Measurements from ENCODE around the gene HAPLN1. TPM values are rescaled to one million over a fixed set of nuclear protein-coding genes. Genes with fewer than 3 reads are reported as not detected.

HAPLN1 gene
- polyA plus RNA-seq, 2 donors, result 0.02 to 0.04 TPM

- 70 to 75% methylated on average over 2 of the region's 2 CpGs for WGBS, 2 donors
- Histone ChIP-seq H3K27me3 (ENCODE audit: control insufficient read depth in 1 of 2, insufficient read depth in 2 of 2, low read length in 2 of 2) (no peaks in the 10 kb centered on the region), H3K4me3 (ENCODE audit: low read depth in 1 of 2, low read length in 2 of 2) (no peak overlapping the region), H3K27ac (ENCODE audit: low read depth in 2 of 2, low read length in 1 of 2) (no peak overlapping the region), H3K9me3 (ENCODE audit: control insufficient read depth in 2 of 2, insufficient read depth in 1 of 2, low read depth in 1 of 2, low read length in 1 of 2) (no peaks in the 10 kb centered on the region), H3K4me1 (ENCODE audit: control insufficient read depth in 2 of 2, insufficient read depth in 2 of 2, low read length in 1 of 2) (no peaks in the 10 kb centered on the region), H3K36me3 (ENCODE audit: control insufficient read depth in 2 of 2, insufficient read depth in 2 of 2, low read length in 1 of 2) (no peaks in the 10 kb centered on the region)
These were observed 92.3 kb downstream of the HAPLN1 start for GRCh38 chr5:83628360-83628759.

- Histone ChIP-seq H3K4me1 (ENCODE audit: control insufficient read depth in 2 of 2, insufficient read depth in 2 of 2, low read length in 1 of 2) (no peaks in the 10 kb centered on the region), H3K27ac (ENCODE audit: low read depth in 2 of 2, low read length in 1 of 2) (no peak overlapping the region)
These were observed 105.8 kb downstream of the HAPLN1 start for GRCh38 chr5:83614841-83615240.

GRCh38 chr5:83608122-83608521 lies 112.5 kb downstream of the HAPLN1 start:
- WGBS, 2 donors, result 12 to 13% methylated on average over 3 of the region's 3 CpGs

More at GRCh38 chr5:83614841-83615240, 105.8 kb downstream of the HAPLN1 start:
- no peaks in the 10 kb centered on the region for H3K36me3 ChIP-seq (ENCODE audit: control insufficient read depth in 2 of 2, insufficient read depth in 2 of 2, low read length in 1 of 2)
- no peak overlapping the region for H3K4me3 ChIP-seq (ENCODE audit: low read depth in 1 of 2, low read length in 2 of 2)
- H3K27me3 ChIP-seq (ENCODE audit: control insufficient read depth in 1 of 2, insufficient read depth in 2 of 2, low read length in 2 of 2), result no peaks in the 10 kb centered on the region
- H3K9me3 ChIP-seq (ENCODE audit: control insufficient read depth in 2 of 2, insufficient read depth in 1 of 2, low read depth in 1 of 2, low read length in 1 of 2), result no peaks in the 10 kb centered on the region

GRCh38 chr5:83595217-83595616 lies 125.4 kb downstream of the HAPLN1 start:
- WGBS, 2 donors, result 97% methylated on average over 3 of the region's 3 CpGs
- no peaks in the 10 kb centered on the region for H3K4me1 ChIP-seq (ENCODE audit: control insufficient read depth in 2 of 2, insufficient read depth in 2 of 2, low read length in 1 of 2)
- no peak overlapping the region for H3K27ac ChIP-seq (ENCODE audit: low read depth in 2 of 2, low read length in 1 of 2)
- no peaks in the 10 kb centered on the region for H3K27me3 ChIP-seq (ENCODE audit: control insufficient read depth in 1 of 2, insufficient read depth in 2 of 2, low read length in 2 of 2)
- no peaks in the 10 kb centered on the region for H3K36me3 ChIP-seq (ENCODE audit: control insufficient read depth in 2 of 2, insufficient read depth in 2 of 2, low read length in 1 of 2)
- H3K4me3 ChIP-seq (ENCODE audit: low read depth in 1 of 2, low read length in 2 of 2), result no peak overlapping the region
- H3K9me3 ChIP-seq (ENCODE audit: control insufficient read depth in 2 of 2, insufficient read depth in 1 of 2, low read depth in 1 of 2, low read length in 1 of 2), result no peaks in the 10 kb centered on the region

More at GRCh38 chr5:83608122-83608521, 112.5 kb downstream of the HAPLN1 start:
- Histone ChIP-seq H3K9me3 (ENCODE audit: control insufficient read depth in 2 of 2, insufficient read depth in 1 of 2, low read depth in 1 of 2, low read length in 1 of 2) (no peaks in the 10 kb centered on the region), H3K4me3 (ENCODE audit: low read depth in 1 of 2, low read length in 2 of 2) (no peak overlapping the region), H3K27ac (ENCODE audit: low read depth in 2 of 2, low read length in 1 of 2) (no peak overlapping the region), H3K36me3 (ENCODE audit: control insufficient read depth in 2 of 2, insufficient read depth in 2 of 2, low read length in 1 of 2) (no peaks in the 10 kb centered on the region), H3K4me1 (ENCODE audit: control insufficient read depth in 2 of 2, insufficient read depth in 2 of 2, low read length in 1 of 2) (no peaks in the 10 kb centered on the region), H3K27me3 (ENCODE audit: control insufficient read depth in 1 of 2, insufficient read depth in 2 of 2, low read length in 2 of 2) (no peaks in the 10 kb centered on the region)

- H3K27me3 ChIP-seq (ENCODE audit: control insufficient read depth in 1 of 2, insufficient read depth in 2 of 2, low read length in 2 of 2), result no peaks in the 10 kb centered on the region
- WGBS, 2 donors, result 72% methylated on average over 4 of the region's 4 CpGs
- H3K4me3 ChIP-seq (ENCODE audit: low read depth in 1 of 2, low read length in 2 of 2), result no peak overlapping the region
- no peak overlapping the region for H3K27ac ChIP-seq (ENCODE audit: low read depth in 2 of 2, low read length in 1 of 2)
- H3K4me1 ChIP-seq (ENCODE audit: control insufficient read depth in 2 of 2, insufficient read depth in 2 of 2, low read length in 1 of 2), result no peaks in the 10 kb centered on the region
- no peaks in the 10 kb centered on the region for H3K36me3 ChIP-seq (ENCODE audit: control insufficient read depth in 2 of 2, insufficient read depth in 2 of 2, low read length in 1 of 2)
- no peaks in the 10 kb centered on the region for H3K9me3 ChIP-seq (ENCODE audit: control insufficient read depth in 2 of 2, insufficient read depth in 1 of 2, low read depth in 1 of 2, low read length in 1 of 2)
These were observed 129.7 kb downstream of the HAPLN1 start for GRCh38 chr5:83590966-83591365.

- H3K36me3 ChIP-seq (ENCODE audit: control insufficient read depth in 2 of 2, insufficient read depth in 2 of 2, low read length in 1 of 2), result no peaks in the 10 kb centered on the region
- H3K27me3 ChIP-seq (ENCODE audit: control insufficient read depth in 1 of 2, insufficient read depth in 2 of 2, low read length in 2 of 2), result no peaks in the 10 kb centered on the region
- H3K27ac ChIP-seq (ENCODE audit: low read depth in 2 of 2, low read length in 1 of 2), result no peak overlapping the region
- H3K4me1 ChIP-seq (ENCODE audit: control insufficient read depth in 2 of 2, insufficient read depth in 2 of 2, low read length in 1 of 2), result no peaks in the 10 kb centered on the region
- no peaks in the 10 kb centered on the region for H3K9me3 ChIP-seq (ENCODE audit: control insufficient read depth in 2 of 2, insufficient read depth in 1 of 2, low read depth in 1 of 2, low read length in 1 of 2)
- WGBS, 2 donors, result 39 to 53% methylated on average over 1 of the region's 1 CpG
- no peak overlapping the region for H3K4me3 ChIP-seq (ENCODE audit: low read depth in 1 of 2, low read length in 2 of 2)
These were observed 130.9 kb downstream of the HAPLN1 start for GRCh38 chr5:83589786-83590185.

Other genes with a start within 250 kb of the HAPLN1 start
- gene VCAN, start 249.1 kb downstream of the HAPLN1 start, polyA plus RNA-seq, result under 1 TPM; 0.35 to 0.89 TPM

All from esophagus (tissue), 2 donors.